HG03575 (cell line): ENCODE data around the gene LHX2.

Experiments used
- ATAC-seq: cut with Tn5 transposase; IDR thresholded peaks from one replicate; pipeline ENCODE4 v1.9.1; 2021; ENCODE audit not compliant: unreplicated experiment, insufficient number of reproducible peaks, low FRiP score; ENCODE audit errors: extremely low read depth

Gene LHX2

GRCh38 chr9:124045076-124045829 is 33.7 kb downstream of the LHX2 start:
- no peak for ATAC-seq

GRCh38 chr9:124045830-124046177 is 34.2 kb downstream of the LHX2 start:
- ATAC-seq = no peak

DNA sequence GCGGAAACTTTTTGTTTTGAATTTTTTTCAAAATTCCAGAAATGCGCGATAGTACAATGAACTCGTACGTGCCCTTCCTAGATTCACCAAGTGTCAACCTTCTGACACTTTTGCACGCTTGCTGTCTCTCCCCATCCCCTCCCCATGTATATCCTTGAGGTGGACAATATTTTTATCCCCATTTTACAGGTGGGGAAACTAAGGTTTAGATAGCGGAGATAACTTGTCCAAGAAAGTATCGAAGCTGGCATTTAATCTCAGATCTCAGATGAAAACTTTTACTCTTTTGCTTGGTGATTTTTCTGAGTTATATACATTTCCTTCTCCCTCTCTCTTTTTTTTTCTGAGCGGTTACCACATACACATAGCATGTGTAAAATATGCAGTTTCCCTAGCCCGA is 34.6 kb downstream of the LHX2 start:
- no peak for ATAC-seq

DNA sequence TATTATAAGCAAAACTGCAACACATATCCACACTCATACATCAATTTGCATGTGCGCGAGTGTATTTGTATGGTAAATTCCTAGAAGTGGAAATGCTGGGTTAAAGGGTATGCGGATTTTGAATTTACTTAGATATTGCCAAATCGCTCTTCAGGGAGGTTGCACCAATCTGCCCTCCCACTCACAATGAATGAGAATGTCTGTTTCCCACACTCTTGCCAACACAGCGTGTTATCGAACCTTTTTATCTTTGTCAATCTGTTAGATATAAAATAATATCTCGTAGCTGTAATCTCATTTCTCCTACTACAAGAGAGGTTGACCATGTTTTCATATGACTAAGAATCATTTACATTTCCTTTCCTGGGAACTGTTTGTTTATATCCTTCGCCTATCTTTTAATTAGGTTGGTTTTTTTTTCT is 35.7 kb downstream of the LHX2 start:
- no peak for ATAC-seq

GRCh38 chr9:124050955-124051354 is 39.4 kb downstream of the LHX2 start:
- no peak for ATAC-seq

DNA sequence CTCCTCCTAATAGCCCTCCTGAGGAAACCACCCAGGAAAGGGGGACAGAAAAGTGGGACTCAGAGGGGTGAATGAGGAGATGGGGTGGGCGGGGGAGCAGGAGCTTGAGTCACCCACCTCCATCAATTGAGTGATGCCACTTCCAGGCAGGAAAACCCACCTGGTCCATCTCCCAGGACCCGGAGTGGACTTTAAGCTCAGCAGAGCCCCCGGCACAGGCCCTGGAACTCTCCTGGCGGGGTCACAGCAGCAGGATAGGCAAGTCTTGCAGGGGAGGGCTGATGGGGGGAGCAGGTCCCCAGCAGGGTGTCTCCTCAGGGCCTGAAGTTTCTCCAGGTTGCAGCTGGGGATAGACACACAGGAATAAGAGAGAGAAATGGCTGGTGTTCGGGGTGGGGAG is 40.8 kb downstream of the LHX2 start:
- no peak for ATAC-seq

GRCh38 chr9:124054582-124055227 is 43.1 kb downstream of the LHX2 start:
- peak; percentile 91 for ATAC-seq

- ATAC-seq = no peak
These were observed 49.5 kb downstream of the LHX2 start for GRCh38 chr9:124060844-124061605.

- ATAC-seq = no peak
These were observed 50.6 kb downstream of the LHX2 start for GRCh38 chr9:124062172-124062571.

GRCh38 chr9:124066783-124067577 is 55.4 kb downstream of the LHX2 start:
- ATAC-seq = no peak

- ATAC-seq = no peak
These were observed 56.7 kb downstream of the LHX2 start for GRCh38 chr9:124068251-124068650.

DNA sequence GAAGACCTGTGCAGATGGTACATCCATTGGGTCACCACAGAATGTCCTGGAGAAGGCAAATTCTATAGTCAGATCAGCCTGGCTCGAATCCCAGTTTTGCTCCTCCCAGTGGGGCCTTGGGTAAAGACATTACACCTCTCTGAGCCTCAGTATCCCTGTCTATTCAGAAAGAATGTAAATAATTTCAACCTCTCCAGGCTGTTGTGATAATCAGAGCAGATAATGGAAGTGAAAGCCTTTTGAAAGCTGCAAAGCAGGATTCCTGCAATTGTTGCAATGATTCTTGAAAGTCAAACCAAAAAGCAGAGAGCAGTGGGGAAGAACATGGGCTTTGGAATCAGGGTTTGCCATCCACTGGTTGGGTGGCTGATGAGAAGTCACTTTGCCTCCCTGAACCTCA is 63.2 kb downstream of the LHX2 start:
- no peak for ATAC-seq

- no peak for ATAC-seq
These were observed 64.2 kb downstream of the LHX2 start for GRCh38 chr9:124075761-124076160.

- no peak for ATAC-seq
These were observed 66.5 kb downstream of the LHX2 start for GRCh38 chr9:124077915-124078572.

DNA sequence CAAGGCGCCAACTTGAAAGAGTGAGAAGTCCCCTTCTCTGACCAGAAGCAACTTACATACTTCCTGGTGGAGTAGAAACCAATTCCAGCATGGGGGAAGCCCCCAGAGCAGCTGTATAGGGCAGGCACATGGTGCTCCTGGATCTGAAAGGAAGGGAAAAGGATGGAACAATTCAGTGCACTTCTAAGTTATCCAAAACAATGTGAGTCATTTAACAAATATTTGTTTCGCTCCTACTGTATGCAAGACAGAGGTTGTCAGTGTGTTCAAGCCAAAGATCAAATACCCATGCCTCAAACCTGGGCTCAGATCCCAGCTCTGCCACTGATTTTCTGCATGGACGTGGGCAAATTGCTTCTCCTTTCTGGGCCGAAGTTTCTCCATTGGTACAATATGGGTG is 67.1 kb downstream of the LHX2 start:
- no peak for ATAC-seq

GRCh38 chr9:124079176-124079925 is 67.8 kb downstream of the LHX2 start:
- ATAC-seq = no peak

GRCh38 chr9:124082622-124083021 is 71.1 kb downstream of the LHX2 start:
- no peak for ATAC-seq
